Left renal cortex interstitium (tissue), 4 donors: ENCODE data around the gene EHMT1. TPM values are rescaled to one million over a fixed set of nuclear protein-coding genes. Genes with fewer than 3 reads are reported as not detected.
"Not testable (repeated sequence)": the region's sequence is repeated elsewhere in the genome, so short reads cannot be mapped to it uniquely, and the experiment has no call there.

Source experiments
- DNase-seq, 4 donors: peaks; one replicate each; pipeline ENCODE4 v3.0.0-alpha.2; 2013; ENCODE audit warnings: low read depth in 4 of 4, low spot score in 2 of 4, missing footprints in 1 of 4
- polyA plus RNA-seq, 4 donors: library from polyadenylated mRNA; unstranded; fragments of 120-200 nt; gene quantifications; one replicate each; pipeline ENCODE4 v1.2.1, GENCODE V29; 2013; ENCODE audit not compliant: insufficient read length in 4 of 4

EHMT1 gene
- polyA plus RNA-seq, 4 donors, result 64.0 to 89.3 (median 74.9) TPM

- not testable (repeated sequence) for DNase-seq
Measured at GRCh38 chr9:137877506-137878122, 258.8 kb downstream of the EHMT1 start, which contains the start of gene CACNA1B. Gene CACNA1B, plus strand, starts transcription at chr9:137877782. Its CDS starts 152 bp downstream, at chr9:137877934.

GRCh38 chr9:137878146-137878941 lies 259.5 kb downstream of the EHMT1 start:
- peak; percentile 31 to 68 (median 56) for DNase-seq

- no peak for DNase-seq
Measured at GRCh38 chr9:137879052-137879451, 260.2 kb downstream of the EHMT1 start.

GRCh38 chr9:137879566-137880150 lies 260.9 kb downstream of the EHMT1 start:
- no peak for DNase-seq

GRCh38 chr9:137880160-137880975 lies 261.6 kb downstream of the EHMT1 start:
- no peak for DNase-seq

- DNase-seq, result no peak
Measured at GRCh38 chr9:137880976-137881530, 262.2 kb downstream of the EHMT1 start.

GRCh38 chr9:137881591-137882505 lies 263.0 kb downstream of the EHMT1 start:
- no peak for DNase-seq

GRCh38 chr9:137882506-137882821 lies 263.7 kb downstream of the EHMT1 start:
- no peak for DNase-seq

- DNase-seq, result not testable (repeated sequence)
Measured at GRCh38 chr9:137883977-137884376, 265.2 kb downstream of the EHMT1 start.

GRCh38 chr9:137884547-137884946 lies 265.7 kb downstream of the EHMT1 start:
- not testable (repeated sequence) for DNase-seq

- DNase-seq, result not testable (repeated sequence)
Measured at GRCh38 chr9:137885121-137885520, 266.3 kb downstream of the EHMT1 start.

Other genes with a start within 250 kb of the EHMT1 start
- 10 to 100 TPM in 3 of 4 donors, 1 to 10 TPM in 1; 8.1 to 26.1 (median 19.7) TPM for gene EXD3, start 195.8 kb upstream of the EHMT1 start, polyA plus RNA-seq
- 10 to 100 TPM in 1 of 4 donors, 1 to 10 TPM in 3; 4.3 to 13.1 (median 9.1) TPM for gene NOXA1, start 195.6 kb upstream of the EHMT1 start, polyA plus RNA-seq
- gene ENTPD8, start 177.6 kb upstream of the EHMT1 start, polyA plus RNA-seq, result under 1 TPM; 0.35 to 0.74 (median 0.64) TPM
- gene NSMF, start 159.7 kb upstream of the EHMT1 start, polyA plus RNA-seq, result 10 to 100 TPM; 48.1 to 52.4 (median 49.4) TPM
- gene PNPLA7, start 68.6 kb upstream of the EHMT1 start, polyA plus RNA-seq, result 1 to 10 TPM; 1.4 to 3.9 (median 2.7) TPM
- gene MRPL41, start 67.1 kb upstream of the EHMT1 start, polyA plus RNA-seq, result 10 to 100 TPM; 15.1 to 31.1 (median 25.3) TPM
- gene DPH7, start 40.1 kb upstream of the EHMT1 start, polyA plus RNA-seq, result 10 to 100 TPM; 34.9 to 74.0 (median 52.8) TPM
- gene ZMYND19, start 28.5 kb upstream of the EHMT1 start, polyA plus RNA-seq, result 10 to 100 TPM; 17.6 to 26.5 (median 23.4) TPM
- 10 to 100 TPM; 25.4 to 49.0 (median 37.0) TPM for gene ARRDC1, start 13.3 kb upstream of the EHMT1 start, polyA plus RNA-seq